ENCODE measurements around the gene BRD1.

The BRD1 gene

DNA sequence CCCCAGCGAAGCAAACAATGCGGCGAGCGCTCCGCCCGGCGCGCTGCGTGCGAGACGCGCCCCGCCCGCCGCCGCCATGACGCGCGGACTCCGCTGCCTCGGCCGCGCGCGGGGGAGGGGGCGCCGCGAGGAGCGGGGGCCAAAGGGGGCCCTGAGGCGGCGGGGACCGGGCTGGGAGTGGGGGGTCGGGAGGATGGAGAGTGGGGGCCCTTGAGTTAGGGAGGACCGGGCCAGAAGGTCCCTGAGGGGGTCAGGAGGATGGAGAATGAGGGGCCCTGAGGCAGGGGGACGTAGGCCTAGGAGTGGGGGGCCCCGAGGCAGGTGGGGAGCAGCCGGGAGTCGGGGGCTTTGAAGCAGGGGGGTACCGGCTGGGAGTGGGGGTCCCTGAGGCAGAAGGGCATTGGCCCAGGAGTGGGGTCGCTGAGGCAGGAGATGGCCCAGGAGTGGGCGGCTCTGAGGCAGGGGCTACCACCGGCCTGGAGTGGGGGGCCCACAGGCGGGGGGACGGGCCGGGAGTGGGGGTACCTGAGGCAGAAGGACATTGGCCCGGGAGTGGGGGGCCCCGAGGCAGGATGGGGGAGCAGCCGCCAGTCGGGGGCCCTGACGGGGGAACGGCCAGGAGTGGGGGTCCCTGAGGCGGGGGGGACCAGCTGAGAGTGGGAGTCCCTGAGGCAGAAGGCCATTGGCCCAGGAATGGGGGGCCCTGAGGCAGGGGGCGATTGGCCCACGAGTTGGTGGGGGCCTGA, at the start of gene BRD1:
BRD1 (minus strand) TSS at position 21 of the 746 bp plus-strand sequence. CDS start 3,556 bp downstream, outside the sequence.
- no peak for DNase-seq (ENCODE audit: low read depth)

GRCh38 chr22:49873228-49873940, 45.7 kb upstream of the BRD1 start:
- no peak for DNase-seq (ENCODE audit: low read depth)

GRCh38 chr22:49872347-49872746, 44.7 kb upstream of the BRD1 start:
- DNase-seq (ENCODE audit: low read depth): no peak

DNA sequence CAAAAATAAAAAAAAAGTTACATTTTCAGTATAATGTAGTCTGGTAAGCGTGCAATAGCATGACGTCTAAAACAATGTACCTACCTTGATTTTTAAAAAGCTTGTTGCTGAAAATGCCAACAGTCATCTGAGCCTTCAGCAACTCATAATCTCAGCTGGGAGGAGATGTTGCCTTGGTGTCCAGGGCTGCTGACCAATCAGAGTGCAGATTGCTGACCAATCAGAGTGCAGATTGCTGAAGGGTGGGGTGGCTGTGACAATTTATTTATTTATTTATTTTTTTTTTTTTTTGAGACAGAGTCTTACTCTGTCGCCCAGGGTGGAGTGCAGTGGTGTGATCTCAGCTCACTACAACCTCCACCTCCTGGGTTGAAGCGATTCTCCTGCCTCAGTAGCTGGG, 43.8 kb upstream of the BRD1 start:
- no peak for DNase-seq (ENCODE audit: low read depth)

- DNase-seq (ENCODE audit: low read depth): no peak
Measured at GRCh38 chr22:49869845-49870712, 42.4 kb upstream of the BRD1 start.

DNA sequence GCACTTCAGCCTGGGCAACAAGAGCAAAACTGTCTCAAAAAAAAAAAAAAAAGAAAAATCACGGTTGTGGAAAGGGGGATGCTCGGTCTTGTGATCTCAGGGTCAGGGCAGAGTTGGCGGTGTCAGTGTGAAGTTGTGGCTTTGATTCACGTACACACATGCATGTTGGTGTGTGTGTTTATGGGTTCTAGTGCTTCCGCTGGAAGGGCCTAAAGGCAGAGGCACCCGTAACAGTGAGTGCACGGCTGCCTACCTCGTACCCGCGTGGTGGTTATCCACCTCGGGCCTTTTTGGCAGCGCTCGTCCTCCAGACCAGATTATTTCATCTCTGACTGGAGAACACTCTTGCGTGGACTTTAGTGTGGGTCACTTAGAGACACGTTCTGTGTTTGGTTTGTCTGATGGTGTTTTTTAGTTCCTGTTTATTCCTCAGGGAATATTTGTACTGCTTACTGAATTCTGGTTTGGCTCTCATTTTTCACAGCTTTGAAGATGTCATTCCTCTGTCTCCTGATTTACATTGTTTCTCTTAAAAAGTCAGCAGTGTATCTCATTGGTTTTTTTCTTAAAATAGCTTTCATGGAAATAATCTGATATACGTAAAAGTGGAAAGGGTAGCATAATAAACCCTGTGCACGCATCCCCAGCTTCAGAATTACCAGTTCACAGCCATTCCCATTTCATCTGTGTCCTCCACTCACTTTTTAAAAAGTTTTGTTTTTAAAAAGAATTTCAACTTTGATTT, 41.6 kb upstream of the BRD1 start:
- no peak for DNase-seq (ENCODE audit: low read depth)

GRCh38 chr22:49867303-49868265, 39.9 kb upstream of the BRD1 start:
- DNase-seq (ENCODE audit: low read depth): no peak

DNA sequence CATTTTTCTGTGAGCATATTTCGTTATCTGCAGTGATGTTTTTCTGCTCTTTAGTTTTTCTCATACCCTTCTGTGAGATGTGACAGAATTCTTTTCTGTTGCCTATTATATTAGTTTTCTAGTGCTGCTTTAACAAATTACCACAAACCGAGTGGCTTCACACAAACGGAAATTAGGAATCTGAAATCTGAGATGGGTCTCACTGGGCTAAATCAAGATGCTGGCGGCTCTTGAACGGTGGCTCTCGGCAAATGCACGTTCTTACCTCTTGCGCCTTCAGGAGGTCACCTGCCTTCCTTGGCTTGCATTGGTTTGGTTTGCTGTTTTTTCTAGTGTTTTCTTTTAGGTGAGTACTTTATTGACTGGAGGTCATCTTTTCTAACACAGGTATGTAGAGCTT, 39.0 kb upstream of the BRD1 start:
- DNase-seq (ENCODE audit: low read depth): no peak

- no peak for DNase-seq (ENCODE audit: low read depth)
Measured at GRCh38 chr22:49866134-49866533, 38.5 kb upstream of the BRD1 start.

GRCh38 chr22:49865156-49865555, 37.5 kb upstream of the BRD1 start:
- no peak for DNase-seq (ENCODE audit: low read depth)

DNA sequence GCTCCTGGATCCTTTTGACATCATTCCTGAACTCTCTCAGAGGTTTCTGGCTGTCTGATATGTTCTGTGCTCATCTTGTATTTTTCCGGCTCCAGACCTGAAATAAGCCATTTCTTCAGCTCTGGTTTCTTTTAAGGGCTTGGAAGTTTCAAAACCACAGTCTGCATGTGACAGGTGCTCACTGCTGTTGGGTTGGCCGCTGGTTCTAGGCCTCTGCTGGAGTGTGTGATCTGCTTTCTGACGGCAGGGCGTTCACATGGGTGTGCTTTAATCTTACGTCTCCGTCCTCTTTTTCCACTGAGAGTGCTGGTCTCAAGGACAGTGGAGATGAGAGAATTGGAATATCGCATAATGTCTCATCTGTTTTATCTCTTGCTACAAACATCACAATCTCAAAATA, 36.3 kb upstream of the BRD1 start:
- DNase-seq (ENCODE audit: low read depth): no peak

DNA sequence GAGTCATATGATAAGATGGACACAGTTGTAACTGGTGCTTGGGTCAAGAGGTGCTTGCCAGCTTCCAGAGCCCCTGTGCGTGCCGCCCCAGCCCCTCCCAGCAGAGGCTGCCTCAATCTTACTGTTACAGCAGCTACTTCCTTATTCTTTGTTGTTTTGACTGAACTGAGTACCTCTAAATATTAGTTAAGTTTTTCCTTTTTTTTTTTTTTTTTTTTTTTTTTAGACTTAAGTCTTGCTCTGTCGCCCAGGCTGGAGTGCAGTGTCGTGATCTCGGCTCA, 34.8 kb upstream of the BRD1 start:
- DNase-seq (ENCODE audit: low read depth): no peak

GRCh38 chr22:49861642-49862495, 34.2 kb upstream of the BRD1 start:
- DNase-seq (ENCODE audit: low read depth): no peak

GRCh38 chr22:49858827-49859226, 31.2 kb upstream of the BRD1 start:
- no peak for DNase-seq (ENCODE audit: low read depth)

GRCh38 chr22:49856766-49857618, 29.3 kb upstream of the BRD1 start:
- no peak for DNase-seq (ENCODE audit: low read depth)

DNA sequence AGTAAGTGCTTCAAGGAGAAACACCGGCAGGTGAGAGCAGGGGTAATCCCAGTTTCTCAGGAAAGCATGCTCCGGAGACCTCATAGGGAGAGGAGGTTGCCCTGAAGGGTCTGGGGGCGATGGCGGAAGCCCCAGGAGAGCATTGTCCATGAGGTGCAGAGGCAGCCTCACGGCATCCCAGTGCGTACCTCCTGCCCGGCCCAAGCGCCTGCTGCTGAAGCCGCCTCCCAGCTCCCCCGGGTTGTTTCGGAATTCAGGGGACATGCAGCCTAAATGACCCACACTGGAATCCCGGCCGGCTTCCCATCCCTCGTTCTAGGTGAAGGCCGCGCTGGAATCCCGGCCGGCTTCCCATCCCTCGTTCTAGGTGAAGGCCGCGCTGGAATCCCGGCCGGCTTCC, 28.7 kb upstream of the BRD1 start:
- no peak for DNase-seq (ENCODE audit: low read depth)

DNA sequence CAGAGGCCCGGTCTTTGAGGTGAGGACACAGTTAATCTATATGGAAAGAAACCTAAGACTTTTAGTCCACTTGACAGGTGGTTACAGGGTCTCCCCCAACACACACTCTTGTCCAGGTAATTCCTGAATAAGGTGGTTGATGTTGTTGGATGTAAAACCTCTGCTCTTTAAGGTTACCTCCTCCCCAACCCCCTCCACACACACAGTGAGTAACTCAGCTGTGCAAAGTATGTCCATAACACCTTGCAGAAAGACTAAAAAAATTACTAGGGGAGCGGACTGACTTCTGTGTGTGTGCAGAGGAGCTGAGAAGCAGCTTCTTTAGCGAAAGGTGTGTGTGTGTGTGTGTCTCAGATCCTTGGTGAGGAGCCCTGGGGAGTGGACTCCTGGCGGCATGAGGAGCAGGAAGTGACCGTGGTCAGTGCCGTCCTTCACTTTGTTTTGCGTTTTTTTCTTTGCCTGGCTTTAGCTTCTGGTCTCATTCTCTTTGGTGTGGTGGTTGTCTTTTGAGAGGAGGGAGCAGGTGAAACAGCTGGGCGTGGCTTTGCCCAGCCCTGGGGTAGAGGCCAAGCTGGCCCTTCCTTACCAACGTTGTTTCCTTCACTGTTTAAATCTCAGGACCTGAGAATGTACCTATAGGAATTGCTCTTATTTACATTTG, 27.7 kb upstream of the BRD1 start:
- no peak for DNase-seq (ENCODE audit: low read depth)

GRCh38 chr22:49853981-49854831, 26.5 kb upstream of the BRD1 start:
- DNase-seq (ENCODE audit: low read depth): no peak
